Measurements from ENCODE around the gene STRIP2.

DNA sequence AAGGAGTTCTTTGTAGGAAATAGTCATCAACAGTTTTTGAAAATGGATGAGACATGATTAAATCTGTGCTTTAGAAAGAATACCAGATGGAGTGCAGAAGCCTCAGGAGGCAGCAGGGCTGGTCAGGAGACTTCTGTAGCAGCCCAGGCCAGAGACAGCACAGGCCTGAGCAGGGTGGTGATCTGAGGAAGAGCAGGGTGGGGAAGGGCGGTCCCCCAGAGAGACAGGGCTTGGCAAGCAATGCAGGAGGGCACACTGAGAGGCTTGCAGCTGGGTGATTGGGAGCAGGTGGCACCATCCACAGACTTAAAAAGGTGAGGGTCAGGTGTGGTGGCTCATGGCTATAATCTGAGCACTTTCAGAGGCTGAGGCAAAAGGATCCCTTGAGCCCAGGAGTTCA, 63.8 kb downstream of the STRIP2 start:
- TF ChIP-seq CTCF (IDR thresholded peaks at IDR 0.05; ENCODE audit: low read depth, low read length, poor library complexity, severe bottlenecking): no peak
- no peak for TF ChIP-seq EZH2phosphoT487 (IDR thresholded peaks at IDR 0.05; ENCODE audit: borderline replicate concordance, low read length)
